Measurements from ENCODE around the gene ARMC2. TPM values are rescaled to one million over a fixed set of nuclear protein-coding genes. Genes with fewer than 3 reads are reported as not detected.

ARMC2 gene
- total and polyA plus RNA-seq, 8 donors, result 7.8 to 30.0 (median 24.9) TPM

DNA sequence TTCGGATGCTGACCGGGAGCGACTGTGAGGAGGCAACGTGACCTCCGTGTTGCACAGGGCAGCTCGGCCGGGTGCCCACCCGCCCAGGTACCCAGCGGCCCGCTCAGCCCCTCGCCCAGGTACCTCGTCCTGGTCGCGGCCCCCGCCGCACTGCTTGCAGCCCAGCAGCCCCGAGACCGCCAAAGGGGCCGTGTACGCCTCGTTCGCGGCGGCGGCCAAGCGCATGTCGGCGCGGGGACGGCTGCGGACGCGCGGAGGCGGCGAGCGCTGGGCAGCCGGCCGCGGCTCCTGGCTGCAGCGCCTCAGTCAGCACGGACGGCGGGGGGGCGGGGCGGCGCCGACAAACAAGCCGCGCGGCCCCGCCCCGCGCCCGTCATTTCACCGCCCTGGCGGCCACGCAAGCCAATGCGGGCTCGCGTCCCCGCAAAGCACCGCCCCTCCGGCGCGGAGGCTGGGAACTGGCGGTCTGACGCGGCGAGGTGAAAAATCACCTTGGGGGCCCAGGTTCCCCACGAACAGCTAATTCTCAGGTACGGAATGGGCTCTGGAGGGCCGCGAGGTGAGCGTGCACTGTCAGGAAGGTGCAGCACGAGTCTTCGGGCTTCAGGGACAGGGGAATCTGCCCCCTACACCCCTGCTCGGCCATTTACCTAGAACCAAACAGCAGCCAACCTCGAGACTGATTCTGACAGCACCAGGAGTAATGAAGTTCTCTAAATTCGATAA is 161.2 kb downstream of the ARMC2 start:
- H3K4me3 ChIP-seq, result peak overlapping the region; percentile 79 to 87
- TF ChIP-seq, protein P1, sequence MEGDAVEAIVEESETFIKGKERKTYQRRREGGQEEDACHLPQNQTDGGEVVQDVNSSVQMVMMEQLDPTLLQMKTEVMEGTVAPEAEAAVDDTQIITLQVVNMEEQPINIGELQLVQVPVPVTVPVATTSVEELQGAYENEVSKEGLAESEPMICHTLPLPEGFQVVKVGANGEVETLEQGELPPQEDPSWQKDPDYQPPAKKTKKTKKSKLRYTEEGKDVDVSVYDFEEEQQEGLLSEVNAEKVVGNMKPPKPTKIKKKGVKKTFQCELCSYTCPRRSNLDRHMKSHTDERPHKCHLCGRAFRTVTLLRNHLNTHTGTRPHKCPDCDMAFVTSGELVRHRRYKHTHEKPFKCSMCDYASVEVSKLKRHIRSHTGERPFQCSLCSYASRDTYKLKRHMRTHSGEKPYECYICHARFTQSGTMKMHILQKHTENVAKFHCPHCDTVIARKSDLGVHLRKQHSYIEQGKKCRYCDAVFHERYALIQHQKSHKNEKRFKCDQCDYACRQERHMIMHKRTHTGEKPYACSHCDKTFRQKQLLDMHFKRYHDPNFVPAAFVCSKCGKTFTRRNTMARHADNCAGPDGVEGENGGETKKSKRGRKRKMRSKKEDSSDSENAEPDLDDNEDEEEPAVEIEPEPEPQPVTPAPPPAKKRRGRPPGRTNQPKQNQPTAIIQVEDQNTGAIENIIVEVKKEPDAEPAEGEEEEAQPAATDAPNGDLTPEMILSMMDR (IDR thresholded peaks at IDR 0.05), result peak in 1 of 2 donors; percentile 64
- no peaks in the 10 kb centered on the region for H3K27me3 ChIP-seq
- intact Hi-C loops (cut with DNase I), result no loop called here
- H3K9me3 ChIP-seq, result no peaks in the 10 kb centered on the region
- H3K27ac ChIP-seq, result peak overlapping the region; percentile 92 to 97
- DNase-seq, result peak; percentile 90 to 99 (median 95)
- ATAC-seq, result peak; percentile 95
- H3K4me1 ChIP-seq, result peaks cover 4 to 71% of the 10 kb centered on the region in 2 donors
- H3K36me3 ChIP-seq, result no peaks in the 10 kb centered on the region

- TF ChIP-seq, protein P1 (IDR thresholded peaks at IDR 0.05), result no peak
- Histone ChIP-seq H3K27me3 (no peaks in the 10 kb centered on the region), H3K4me1 (peaks cover 0 to 65% of the 10 kb centered on the region in 2 donors), H3K4me3 (peak overlapping the region; percentile 79 to 87), H3K27ac (peak overlapping the region; percentile 92 to 97), H3K9me3 (no peaks in the 10 kb centered on the region), H3K36me3 (no peaks in the 10 kb centered on the region)
- DNase-seq (no peak), ATAC-seq (peak; percentile 1)
- intact Hi-C loops (cut with DNase I), result no loop called here
Observed at GRCh38 chr6:109009962-109010704, 161.9 kb downstream of the ARMC2 start.

- TF ChIP-seq, protein P1 (IDR thresholded peaks at IDR 0.05), result no peak
- intact Hi-C loops (cut with DNase I), result no loop called here
- no peak for ATAC-seq
- H3K27me3 ChIP-seq, result no peaks in the 10 kb centered on the region
- no peaks in the 10 kb centered on the region for H3K9me3 ChIP-seq
- no peaks in the 10 kb centered on the region for H3K36me3 ChIP-seq
- no peak overlapping the region for H3K4me3 ChIP-seq
- H3K27ac ChIP-seq, result peak overlapping the region in 1 of 2 donors; percentile 92
- peaks cover 0 to 61% of the 10 kb centered on the region in 2 donors for H3K4me1 ChIP-seq
- DNase-seq, result no peak
Observed at GRCh38 chr6:109010705-109011102, 162.5 kb downstream of the ARMC2 start.

DNA sequence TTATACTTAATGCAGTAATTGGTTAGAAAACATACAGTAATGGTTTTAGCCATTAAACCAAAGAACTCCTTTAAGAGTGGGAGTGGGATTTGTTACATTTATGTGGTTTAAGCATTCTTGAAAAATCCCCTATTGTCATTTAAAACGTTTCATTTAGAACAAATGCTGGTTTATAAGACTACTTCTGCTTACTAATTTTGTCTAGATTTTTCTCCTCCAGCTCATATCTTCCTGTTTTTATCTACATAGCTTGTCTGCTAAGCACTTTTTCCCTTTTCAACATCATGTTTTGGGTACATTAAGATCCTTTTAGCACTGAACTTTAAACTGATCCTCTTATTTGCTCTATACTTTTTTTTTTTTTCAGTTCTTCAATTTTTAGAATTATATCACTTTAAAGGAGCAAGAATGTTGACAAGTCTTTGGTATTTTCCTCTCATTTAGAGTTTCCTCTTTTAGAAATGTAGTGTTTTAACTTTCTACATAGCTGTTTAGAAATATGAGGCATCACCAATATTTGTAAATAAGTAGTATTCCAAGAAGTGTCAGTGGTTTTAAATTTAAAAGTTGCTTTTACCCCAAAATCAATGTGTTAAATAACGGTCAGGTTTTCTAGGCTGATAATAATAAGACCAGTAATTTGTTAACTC is 165.6 kb downstream of the ARMC2 start:
- ATAC-seq, result no peak
- peak overlapping the region; percentile 50 to 54 for H3K27ac ChIP-seq
- intact Hi-C loops (cut with DNase I), result no loop called here

More for the DNA sequence above, 165.6 kb downstream of the ARMC2 start:
- TF ChIP-seq, protein P1 (IDR thresholded peaks at IDR 0.05), result no peak
- H3K4me3 ChIP-seq, result no peak overlapping the region
- H3K27me3 ChIP-seq, result no peaks in the 10 kb centered on the region
- DNase-seq, result no peak
- no peaks in the 10 kb centered on the region for H3K36me3 ChIP-seq
- H3K9me3 ChIP-seq, result no peaks in the 10 kb centered on the region
- peaks cover 0 to 31% of the 10 kb centered on the region in 2 donors for H3K4me1 ChIP-seq
